ENCODE measurements around the gene ATP8B3.

DNA sequence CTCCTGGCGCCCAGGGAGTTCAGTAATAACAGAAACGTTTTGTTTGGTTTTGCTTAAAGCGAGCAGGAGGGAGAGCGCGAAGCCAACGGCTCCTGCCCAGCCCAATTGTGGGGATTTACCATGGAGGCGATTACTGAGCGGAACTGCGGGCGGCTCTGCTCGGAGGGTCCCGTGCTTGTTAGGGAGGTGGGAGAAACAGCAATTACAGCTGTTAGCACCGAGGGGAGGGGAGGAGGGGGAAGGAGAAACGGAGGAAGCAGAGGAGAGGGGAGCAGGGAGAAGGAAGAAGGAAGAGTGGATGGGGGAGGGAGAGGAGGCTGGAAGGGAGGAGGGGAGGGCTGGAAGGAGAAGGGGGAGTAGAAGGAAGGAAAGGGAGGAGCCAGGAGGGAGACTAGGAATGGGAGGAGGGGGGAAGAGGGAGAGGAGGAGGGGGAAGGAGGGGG, 66.5 kb downstream of the ATP8B3 start:
- no peak for TF ChIP-seq POLR2A (IDR thresholded peaks at IDR 0.05)
- no peak for TF ChIP-seq CTCF (IDR thresholded peaks at IDR 0.05)

All from Peyer's patch (tissue), 4 donors.